ENCODE data around the gene PDE2A. TPM values are rescaled to one million over a fixed set of nuclear protein-coding genes. Genes with fewer than 3 reads are reported as not detected.

PDE2A gene
- total RNA-seq, 1 experiment from 2014 or later = 3.7 TPM

DNA sequence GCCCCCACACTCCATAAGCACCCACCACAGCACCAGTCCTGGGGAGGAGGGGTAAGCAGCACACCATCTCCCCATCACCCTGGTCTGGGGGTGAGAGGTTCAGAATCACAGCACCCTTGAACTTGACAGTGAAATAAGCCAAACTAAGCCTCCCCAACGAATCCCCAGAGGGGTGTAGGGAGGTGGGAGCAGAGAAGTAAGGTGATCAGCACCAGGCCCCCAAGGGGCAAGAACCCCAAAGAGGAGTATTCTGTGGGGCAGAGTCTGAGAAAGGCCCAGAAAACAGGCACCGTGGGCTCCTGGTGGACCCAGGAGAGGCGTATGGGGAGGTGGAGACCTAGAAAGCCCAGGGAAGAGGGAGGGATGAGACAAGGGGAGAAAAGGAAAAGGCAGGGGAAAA lies 47.1 kb upstream of the PDE2A start (continued):
- TF ChIP-seq ZNF425 (CRISPR knock-in tag; conservative IDR thresholded peaks at IDR 0.05) (no peak), AR (CRISPR knock-in tag; IDR thresholded peaks at IDR 0.05) (no peak)

DNA sequence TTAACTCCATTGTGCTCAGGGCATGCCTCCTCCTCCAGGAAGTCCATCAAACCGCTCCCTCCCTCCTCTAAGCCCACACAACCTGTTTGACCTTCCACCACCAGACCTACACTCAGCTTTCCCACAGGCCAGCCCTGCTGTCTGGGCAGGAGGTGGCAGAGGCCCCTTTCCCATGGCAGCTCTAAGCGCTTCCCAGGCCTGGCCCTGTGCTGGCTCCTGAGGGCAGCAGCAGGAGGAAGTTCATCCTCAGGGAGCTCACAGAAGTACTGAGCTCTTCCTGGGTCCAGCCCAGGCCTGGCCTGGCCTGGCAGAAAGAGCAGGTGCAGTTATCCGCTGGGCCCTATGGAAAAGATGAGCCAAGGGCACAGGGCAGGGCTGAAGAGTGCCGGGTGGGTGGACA lies 46.6 kb upstream of the PDE2A start:
- ATAC-seq = no peak
- Mint-ChIP-seq H3K27me3 (ENCODE audit: low read depth) (no peaks in the 10 kb centered on the region), H3K4me1 (peaks cover 9% of the 10 kb centered on the region), H3K9me3 (no peaks in the 10 kb centered on the region), H3K27ac (no peak overlapping the region), H3K4me3 (no peak overlapping the region), H3K36me3 (no peaks in the 10 kb centered on the region)
- ChIA-PET CTCF (interaction anchor here (1.0 to 1.4 kb wide), 2 partner anchors 36 to 72 kb away, joined by 3 to 4 read pairs; no protein-coding TSS in a partner anchor), POLR2A (no interaction called here)
- DNase-seq (ENCODE audit: low spot score) = no peak
- TF ChIP-seq ZNF281 (CRISPR knock-in tag; IDR thresholded peaks at IDR 0.05) (no peak), ZNF121 (CRISPR knock-in tag; IDR thresholded peaks at IDR 0.05) (no peak), RELA (CRISPR knock-in tag; IDR thresholded peaks at IDR 0.05; ENCODE audit: borderline replicate concordance) (no peak), ZNF425 (CRISPR knock-in tag; conservative IDR thresholded peaks at IDR 0.05) (no peak), ERG (CRISPR knock-in tag; IDR thresholded peaks at IDR 0.05) (no peak), ZNF138 (CRISPR knock-in tag; conservative IDR thresholded peaks at IDR 0.05) (no peak), PRRX2 (CRISPR knock-in tag; IDR thresholded peaks at IDR 0.05) (no peak), ZNF416 (CRISPR knock-in tag; IDR thresholded peaks at IDR 0.05) (no peak), TEAD1 (CRISPR knock-in tag; IDR thresholded peaks at IDR 0.05) (no peak)

DNA sequence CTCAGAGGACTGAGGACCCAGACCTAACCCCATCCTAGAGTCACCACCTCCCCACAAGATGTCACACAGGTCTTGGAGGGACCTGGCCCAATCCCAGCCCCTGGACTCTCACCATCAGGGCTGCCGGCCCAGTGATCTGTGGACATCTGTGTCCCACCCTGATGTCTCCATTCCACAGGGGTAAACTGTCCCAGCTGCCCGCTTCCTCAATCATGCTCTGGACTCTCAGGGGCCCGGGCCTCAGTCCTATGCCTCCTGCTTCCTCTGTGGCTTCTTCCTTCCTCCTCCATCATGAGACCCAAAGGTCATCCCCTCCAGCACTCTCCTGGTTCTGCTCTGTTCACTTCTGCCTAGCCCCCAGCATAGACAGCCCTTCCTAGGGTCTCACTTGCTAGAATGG lies 45.8 kb upstream of the PDE2A start:
- CTCF ChIA-PET = interaction anchor here (1.4 kb wide), 1 partner anchor 36 kb away, joined by 4 read pairs; no protein-coding TSS in a partner anchor
- no peak overlapping the region for H3K4me3 Mint-ChIP-seq
- ATAC-seq = no peak

More for the DNA sequence above, 45.8 kb upstream of the PDE2A start:
- Mint-ChIP-seq H3K27me3 (ENCODE audit: low read depth) (no peaks in the 10 kb centered on the region), H3K9me3 (no peaks in the 10 kb centered on the region), H3K4me1 (peaks cover 9% of the 10 kb centered on the region), H3K27ac (no peak overlapping the region; the same call in 1 of the 2 replicates), H3K36me3 (no peaks in the 10 kb centered on the region)
- no peak for TF ChIP-seq IRF2 (CRISPR knock-in tag; IDR thresholded peaks at IDR 0.05; ENCODE audit: borderline replicate concordance, low read depth)
- TF ChIP-seq FOXJ3 (CRISPR knock-in tag; IDR thresholded peaks at IDR 0.05; ENCODE audit: borderline replicate concordance) = no peak
- TF ChIP-seq PRRX2 (CRISPR knock-in tag; IDR thresholded peaks at IDR 0.05) = no peak
- TF ChIP-seq CBFB (CRISPR knock-in tag; IDR thresholded peaks at IDR 0.05; ENCODE audit: low read depth) = no peak
- no peak for TF ChIP-seq GRHL2 (CRISPR knock-in tag; IDR thresholded peaks at IDR 0.05; ENCODE audit: insufficient replicate concordance, severe bottlenecking)
- TF ChIP-seq ZNF263 (CRISPR knock-in tag; IDR thresholded peaks at IDR 0.05; ENCODE audit: low read depth) = no peak
- no peak for DNase-seq (ENCODE audit: low spot score)
- POLR2A ChIA-PET = no interaction called here

Measured in WTC11 (cell line).